Astrocyte (in vitro differentiated cells and primary cell): ENCODE measurements around the gene OR1S2. TPM values are rescaled to one million over a fixed set of nuclear protein-coding genes. Genes with fewer than 3 reads are reported as not detected.

Experiments
- total RNA-seq: library from RNA; stranded (reverse); gene quantifications from 2 replicates; pipeline ENCODE4 v1.2.1, GENCODE V29; 2021

Gene OR1S2
- total RNA-seq, 1 donor from 2014 or later: not detected

Other genes starting within 250 kb of the OR1S2 start
- not detected in 2 replicates for gene OR9Q1, start 180.3 kb downstream of the OR1S2 start, total RNA-seq
- gene OR6Q1, start 173.2 kb downstream of the OR1S2 start, total RNA-seq: not detected in 2 replicates
- not detected in 2 replicates for gene OR9I1, start 78.6 kb downstream of the OR1S2 start, total RNA-seq
- not detected in 2 replicates for gene OR9Q2, start 15.1 kb downstream of the OR1S2 start, total RNA-seq
- not detected in 2 replicates for gene OR1S1, start 8.6 kb upstream of the OR1S2 start, total RNA-seq
- gene OR10Q1, start 24.8 kb upstream of the OR1S2 start, total RNA-seq: not detected in 2 replicates
- not detected in 2 replicates for gene OR10W1, start 64.1 kb upstream of the OR1S2 start, total RNA-seq
- not detected in 2 replicates for gene OR5B17, start 154.9 kb upstream of the OR1S2 start, total RNA-seq
- not detected in 2 replicates for gene OR5B3, start 202.7 kb upstream of the OR1S2 start, total RNA-seq
- not detected in 2 replicates for gene OR5B2, start 224.0 kb upstream of the OR1S2 start, total RNA-seq
- gene OR5B12, start 238.1 kb upstream of the OR1S2 start, total RNA-seq: not detected in 2 replicates